ENCODE measurements around the gene UNC13C. TPM values are rescaled to one million over a fixed set of nuclear protein-coding genes. Genes with fewer than 3 reads are reported as not detected.
A peak's percentile ranks its signal among the peaks of the same experiment; 100 is the strongest.
"Not testable (repeated sequence)": the region's sequence is repeated elsewhere in the genome, so short reads cannot be mapped to it uniquely, and the experiment has no call there.

Gene UNC13C
- polyA plus RNA-seq (2012; ENCODE audit: insufficient read depth, insufficient read length): 3.5 TPM

DNA sequence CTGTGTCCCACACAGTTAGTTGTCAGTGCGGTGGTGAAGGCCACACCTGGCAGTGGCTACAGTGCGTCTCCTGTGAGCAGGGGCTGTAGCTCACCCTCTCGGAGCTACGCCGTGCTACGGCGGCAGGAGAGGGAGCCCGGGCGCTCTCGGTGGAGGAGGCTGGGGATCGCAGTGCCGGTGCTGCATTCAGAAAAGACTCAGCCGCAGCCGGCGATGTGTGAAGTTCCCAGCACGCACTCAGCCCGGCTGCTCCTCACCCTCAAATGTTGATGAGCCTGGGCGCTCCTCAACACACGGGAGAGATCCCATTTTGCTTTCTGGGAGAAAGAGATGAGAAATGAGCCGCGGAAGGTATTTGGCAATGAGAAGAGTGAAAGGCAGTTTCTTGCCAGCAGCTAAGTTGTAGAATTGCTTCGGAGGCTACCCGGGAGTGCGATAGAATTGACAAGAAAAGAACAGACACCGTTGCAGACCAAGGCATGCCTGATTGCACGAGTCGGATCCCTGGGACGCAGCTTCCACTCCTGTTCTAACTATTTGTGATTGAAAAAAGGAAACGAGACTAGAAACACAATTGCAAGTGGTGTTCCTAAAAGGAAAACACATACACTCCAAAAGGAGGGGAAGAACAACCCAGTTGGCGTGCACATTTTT, at the start of gene UNC13C:
UNC13C (plus strand) TSS at position 189 of the 654 bp plus-strand sequence. CDS start 34,463 bp downstream, outside the sequence.
- no peak for DNase-seq (ENCODE audit: low read depth, low spot score)
- H3K4me3 ChIP-seq (ENCODE audit: low read length): no peak within 1 kb of the TSS

DNA sequence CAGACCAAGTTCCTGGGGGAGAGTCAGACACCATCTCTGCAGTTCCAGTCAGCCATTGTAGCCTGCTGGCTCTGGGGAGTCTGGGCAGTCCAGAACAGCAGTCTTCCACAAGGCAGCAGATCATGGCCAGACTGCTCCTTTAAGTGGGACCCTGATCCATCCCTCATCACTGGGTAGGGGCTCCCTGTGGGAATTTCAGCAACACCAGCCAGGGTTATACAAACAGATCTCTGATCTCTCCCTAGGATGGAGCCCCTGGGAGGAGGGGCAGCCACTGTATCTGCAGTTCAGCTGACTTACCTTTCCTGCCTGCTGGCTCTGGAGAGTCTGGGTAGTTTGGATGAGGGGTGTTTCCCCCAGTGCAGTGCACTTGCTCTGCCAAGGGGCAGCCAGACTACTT, 42.1 kb upstream of the UNC13C start:
- DNase-seq (ENCODE audit: low read depth, low spot score): no peak
- no peak overlapping the region for H3K4me3 ChIP-seq (ENCODE audit: low read length)

GRCh38 chr15:53937632-53938031, 40.6 kb upstream of the UNC13C start:
- not testable (repeated sequence) for H3K4me3 ChIP-seq (ENCODE audit: low read length); DNase-seq (ENCODE audit: low read depth, low spot score)

- H3K4me3 ChIP-seq (ENCODE audit: low read length): no peak overlapping the region
- no peak for DNase-seq (ENCODE audit: low read depth, low spot score)
Measured at GRCh38 chr15:53950572-53950971, 27.7 kb upstream of the UNC13C start.

GRCh38 chr15:53955396-53955795, 22.8 kb upstream of the UNC13C start:
- no peak for DNase-seq (ENCODE audit: low read depth, low spot score)
- no peak overlapping the region for H3K4me3 ChIP-seq (ENCODE audit: low read length)

GRCh38 chr15:53962646-53963561, 15.3 kb upstream of the UNC13C start:
- DNase-seq (ENCODE audit: low read depth, low spot score): peak; percentile 25

GRCh38 chr15:53963801-53964200, 14.4 kb upstream of the UNC13C start:
- DNase-seq (ENCODE audit: low read depth, low spot score): no peak
- no peak overlapping the region for H3K4me3 ChIP-seq (ENCODE audit: low read length)

More at GRCh38 chr15:53962646-53963561, 15.3 kb upstream of the UNC13C start:
- H3K4me3 ChIP-seq (ENCODE audit: low read length): no peak overlapping the region

DNA sequence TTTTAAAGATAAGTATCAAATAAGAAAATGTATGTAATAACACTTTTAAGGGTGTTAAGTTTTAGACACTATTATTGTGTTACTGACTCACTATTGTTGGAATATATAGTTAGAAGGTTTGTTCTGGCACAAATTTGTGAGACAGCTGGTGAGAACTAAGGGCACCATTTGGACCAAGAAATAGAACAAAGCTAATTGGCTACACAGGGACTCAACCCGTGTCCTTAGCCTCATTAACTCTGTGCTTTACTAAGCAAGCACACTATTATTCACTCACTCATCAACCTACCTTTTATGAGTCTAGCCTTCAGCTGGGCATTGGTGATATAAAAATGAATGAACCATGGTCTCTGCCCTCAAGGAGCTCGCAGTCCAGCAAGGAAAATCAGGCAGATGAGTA, 4.1 kb upstream of the UNC13C start:
- DNase-seq (ENCODE audit: low read depth, low spot score): no peak
- H3K4me3 ChIP-seq (ENCODE audit: low read length): no peak overlapping the region

DNA sequence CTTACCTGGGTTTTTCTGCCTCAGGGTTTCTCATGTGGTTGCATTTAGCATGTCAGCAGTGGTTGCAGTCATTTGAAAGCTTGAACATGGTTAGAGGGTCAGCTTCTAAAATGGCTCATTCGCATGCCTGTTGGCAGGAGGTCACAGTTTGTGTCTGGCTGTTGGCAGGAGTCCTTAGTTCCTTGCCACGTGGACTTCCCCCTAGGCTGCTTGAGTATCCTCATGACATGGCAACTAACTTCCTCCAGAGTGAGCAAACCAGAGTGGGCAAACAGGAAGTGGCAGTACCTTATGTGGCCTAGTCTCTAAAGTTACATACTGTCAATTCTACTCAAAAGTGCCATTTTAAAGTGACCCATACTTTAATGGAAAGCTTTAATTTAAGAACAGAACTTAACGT, 3.4 kb upstream of the UNC13C start:
- no peak for DNase-seq (ENCODE audit: low read depth, low spot score)
- H3K4me3 ChIP-seq (ENCODE audit: low read length): no peak overlapping the region

DNA sequence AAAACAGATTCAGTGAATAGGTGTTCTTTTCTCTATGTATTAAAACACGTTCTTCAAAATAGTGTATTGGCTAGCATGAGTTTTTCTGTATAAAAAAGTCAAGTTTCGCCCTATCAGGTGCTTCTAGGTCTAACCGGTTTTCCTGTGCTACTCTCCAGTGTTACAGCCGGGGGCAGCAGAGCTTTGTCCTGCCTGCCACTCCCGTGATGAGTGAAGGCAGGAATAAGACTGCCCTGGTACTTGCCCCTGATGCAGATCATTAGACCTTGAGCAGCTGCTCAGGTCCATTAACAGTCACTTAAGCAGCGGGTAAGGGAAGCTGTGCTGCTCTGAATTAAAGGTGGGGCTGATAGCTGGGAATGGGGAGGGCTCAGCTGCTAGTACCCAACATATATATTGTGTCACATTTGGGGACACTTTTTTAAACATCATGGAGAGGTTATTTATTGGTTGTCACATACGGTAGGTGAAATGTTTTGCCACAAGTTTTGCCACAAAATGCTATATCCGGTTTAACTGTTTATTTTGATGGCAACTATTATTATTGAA, 1.3 kb upstream of the UNC13C start:
- no peak for DNase-seq (ENCODE audit: low read depth, low spot score)
- no peak overlapping the region for H3K4me3 ChIP-seq (ENCODE audit: low read length)

- no peak for DNase-seq (ENCODE audit: low read depth, low spot score)
- no peak overlapping the region for H3K4me3 ChIP-seq (ENCODE audit: low read length)
Measured at GRCh38 chr15:53979051-53979788, 979 bp downstream of the UNC13C start.

- DNase-seq (ENCODE audit: low read depth, low spot score): no peak
- H3K4me3 ChIP-seq (ENCODE audit: low read length): no peak overlapping the region
Measured at GRCh38 chr15:53980021-53980420, 1.8 kb downstream of the UNC13C start.

DNA sequence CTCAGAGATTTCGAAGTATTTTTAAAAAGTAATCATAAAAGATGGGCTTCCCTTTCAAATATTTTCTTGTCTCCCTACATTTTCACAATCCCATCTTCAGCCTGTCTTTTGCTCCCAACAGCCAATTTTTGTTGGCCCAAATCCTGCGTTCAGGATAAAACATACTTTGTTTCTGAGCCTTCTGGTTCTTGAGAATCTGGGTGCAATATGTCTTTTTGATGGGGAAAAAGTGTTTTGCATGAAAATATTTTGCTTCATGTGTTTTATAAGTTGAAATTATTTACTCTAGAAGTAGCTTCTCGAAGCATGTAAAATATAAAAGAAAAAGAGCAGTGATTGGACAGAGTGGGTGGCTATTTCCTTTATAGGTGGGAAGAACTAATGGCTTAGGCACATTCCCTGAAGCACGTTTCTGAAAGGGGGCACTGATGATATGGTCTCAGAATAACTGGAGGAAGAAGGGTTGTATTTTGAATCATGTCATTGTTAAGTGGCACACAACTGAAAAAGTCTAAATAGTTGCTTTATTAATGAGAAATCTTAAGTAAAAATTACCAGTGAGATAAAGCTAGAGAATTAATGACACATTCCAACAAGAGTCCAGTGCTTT, 3.9 kb downstream of the UNC13C start:
- no peak overlapping the region for H3K4me3 ChIP-seq (ENCODE audit: low read length)
- no peak for DNase-seq (ENCODE audit: low read depth, low spot score)

GRCh38 chr15:53982876-53983275, 4.6 kb downstream of the UNC13C start:
- DNase-seq (ENCODE audit: low read depth, low spot score): no peak
- no peak overlapping the region for H3K4me3 ChIP-seq (ENCODE audit: low read length)

DNA sequence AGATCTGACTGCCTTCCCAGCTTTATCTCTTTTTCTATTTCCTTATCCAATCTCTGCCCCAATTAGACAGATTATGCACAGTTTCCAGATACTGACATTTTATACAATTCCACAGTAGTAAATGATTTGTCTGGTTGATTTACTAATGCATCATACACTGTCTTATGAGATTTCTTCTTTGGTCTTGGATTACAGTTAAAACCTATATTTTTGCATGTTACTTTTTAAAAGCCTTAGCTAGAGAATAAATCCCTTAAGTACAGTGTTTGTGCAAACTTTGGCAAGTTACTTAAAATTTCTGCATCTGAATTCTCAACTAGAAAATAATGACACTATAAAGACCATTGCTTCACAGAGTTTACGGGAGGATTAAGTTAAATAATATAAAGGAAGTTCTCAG, 6.0 kb downstream of the UNC13C start:
- no peak for DNase-seq (ENCODE audit: low read depth, low spot score)

DNA sequence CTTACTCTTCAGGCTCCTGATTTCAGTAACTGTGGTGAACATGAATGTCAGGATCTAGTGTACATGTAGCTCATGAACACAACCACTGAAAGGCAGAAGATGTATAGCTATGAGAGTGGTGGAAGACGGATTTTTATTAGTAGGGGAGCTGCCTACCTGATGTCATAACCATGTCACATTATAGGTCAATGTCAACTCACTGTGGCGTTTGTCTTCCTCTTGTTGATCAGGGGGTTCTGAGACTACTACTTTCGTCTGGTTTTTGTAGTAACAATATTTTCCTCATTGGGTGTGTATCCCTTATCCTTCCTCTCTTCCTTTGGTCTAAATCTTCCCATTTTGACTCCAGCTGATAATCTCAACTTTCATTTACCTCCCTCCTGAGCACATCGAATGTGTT, 7.3 kb downstream of the UNC13C start:
- H3K4me3 ChIP-seq (ENCODE audit: low read length): no peak overlapping the region
- no peak for DNase-seq (ENCODE audit: low read depth, low spot score)

More for the DNA sequence above, 6.0 kb downstream of the UNC13C start:
- H3K4me3 ChIP-seq (ENCODE audit: low read length): no peak overlapping the region

DNA sequence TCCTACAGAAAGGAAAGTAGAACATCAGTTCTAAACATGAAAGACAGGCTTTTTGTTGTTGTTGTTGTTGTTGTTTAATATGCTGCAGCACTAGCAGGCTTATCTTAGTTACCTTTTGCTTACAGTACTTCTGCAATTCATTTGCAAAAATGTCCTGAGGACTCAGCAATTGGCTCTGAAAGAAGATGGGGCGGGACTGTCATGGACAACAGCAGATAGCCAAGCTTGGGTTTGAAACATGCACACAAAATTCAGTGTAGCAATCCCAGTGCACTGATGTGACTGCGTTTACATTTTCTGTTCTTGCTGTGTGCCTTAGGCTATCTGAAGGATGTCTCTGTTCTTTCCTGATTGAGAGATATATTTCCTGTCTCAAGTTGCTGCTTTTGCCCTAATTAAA, 9.2 kb downstream of the UNC13C start:
- no peak for DNase-seq (ENCODE audit: low read depth, low spot score)
- H3K4me3 ChIP-seq (ENCODE audit: low read length): no peak overlapping the region

GRCh38 chr15:54007256-54007655, 29.0 kb downstream of the UNC13C start:
- H3K4me3 ChIP-seq (ENCODE audit: low read length): no peak overlapping the region
- DNase-seq (ENCODE audit: low read depth, low spot score): no peak

GRCh38 chr15:54011656-54012055, 33.4 kb downstream of the UNC13C start:
- DNase-seq (ENCODE audit: low read depth, low spot score): no peak
- no peak overlapping the region for H3K4me3 ChIP-seq (ENCODE audit: low read length)

Data from Jurkat, Clone E6-1 (cell line).